HFFc6 (cell line): ENCODE measurements around the gene GAMT. TPM values are rescaled to one million over a fixed set of nuclear protein-coding genes. Genes with fewer than 3 reads are reported as not detected.

Source experiments
- DNase-seq: peaks from one replicate; pipeline ENCODE4 v3.0.0-alpha.2; 2018
- H3K27ac Mint-ChIP-seq: 2 replicates; pipeline ENCODE4 v1.8.0; 2020; ENCODE audit warnings: mild to moderate bottlenecking, mixed read lengths
- H3K27me3 Mint-ChIP-seq: 2 replicates; pipeline ENCODE4 v1.8.0; 2021; ENCODE audit warnings: mild to moderate bottlenecking, moderate library complexity, mixed read lengths; ENCODE audit not compliant: insufficient read depth
- H3K36me3 Mint-ChIP-seq: 2 replicates; pipeline ENCODE4 v1.8.0; 2021; ENCODE audit warnings: low read depth, mixed read lengths
- H3K4me1 Mint-ChIP-seq: 2 replicates; pipeline ENCODE4 v1.8.0; 2020; ENCODE audit warnings: low read depth, mixed read lengths
- H3K4me3 Mint-ChIP-seq: 2 replicates; pipeline ENCODE4 v1.8.0; 2020; ENCODE audit warnings: mild to moderate bottlenecking, moderate library complexity, mixed read lengths
- H3K9me3 Mint-ChIP-seq: 2 replicates; pipeline ENCODE4 v1.8.0; 2020; ENCODE audit warnings: mild to moderate bottlenecking, mixed read lengths
- total RNA-seq, 6 experiments: library from RNA; stranded (reverse); fragmentation: NEBNext Ultra II Directional; extraction: Animal tissue kit (Norgen Biotek cat#: 25700); gene quantifications; 2 replicates in 1 of 6; 3 replicates in 5 of 6; pipeline ENCODE4 v1.2.3, GENCODE V29; 2021
- TF ChIP-seq, protein P1 (sequence below): fragments of 200-600 bp; sonication (generic); IDR thresholded peaks from 2 replicates; pipeline ENCODE4 v1.5.0; 2021; ENCODE audit warnings: antibody characterized with exemption, mild to moderate bottlenecking

Gene GAMT
- total RNA-seq, 6 experiments from 2014 or later, result 55.2 to 71.3 (median 67.7) TPM

DNA sequence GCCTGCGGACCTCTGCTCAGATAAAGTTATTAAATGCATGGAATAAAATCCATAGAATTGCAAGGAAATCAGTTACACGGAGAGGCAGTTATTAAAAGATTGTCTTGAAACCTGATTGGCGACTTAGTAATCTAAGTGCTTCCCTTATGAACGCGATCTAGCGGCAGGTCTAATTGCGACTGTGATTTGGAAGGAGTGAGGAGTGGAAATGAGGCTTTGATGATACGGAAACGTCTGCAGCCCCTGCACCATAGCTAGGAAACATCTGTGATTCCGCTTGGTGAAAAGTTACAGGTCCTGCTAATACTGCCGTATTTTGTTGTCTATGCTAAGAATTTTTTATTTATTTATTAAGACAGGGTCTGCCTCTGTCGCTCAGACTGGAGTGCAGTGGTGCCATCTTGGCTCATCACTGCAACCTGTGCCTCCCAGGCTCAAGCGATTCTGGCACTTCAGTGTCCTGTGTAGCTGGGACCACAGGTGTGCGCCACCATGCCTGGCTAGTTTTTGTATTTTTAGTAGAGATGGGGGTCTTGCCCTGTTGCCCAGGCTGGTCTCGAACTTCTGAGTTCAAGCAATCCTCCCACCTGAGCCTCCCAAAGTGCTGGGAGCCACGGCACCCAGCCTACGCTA is 16.7 kb downstream of the GAMT start:
- no peak for DNase-seq
- peaks cover 7% of the 10 kb centered on the region; the same call in 1 of the 2 replicates for H3K4me1 Mint-ChIP-seq
- TF ChIP-seq, protein P1, sequence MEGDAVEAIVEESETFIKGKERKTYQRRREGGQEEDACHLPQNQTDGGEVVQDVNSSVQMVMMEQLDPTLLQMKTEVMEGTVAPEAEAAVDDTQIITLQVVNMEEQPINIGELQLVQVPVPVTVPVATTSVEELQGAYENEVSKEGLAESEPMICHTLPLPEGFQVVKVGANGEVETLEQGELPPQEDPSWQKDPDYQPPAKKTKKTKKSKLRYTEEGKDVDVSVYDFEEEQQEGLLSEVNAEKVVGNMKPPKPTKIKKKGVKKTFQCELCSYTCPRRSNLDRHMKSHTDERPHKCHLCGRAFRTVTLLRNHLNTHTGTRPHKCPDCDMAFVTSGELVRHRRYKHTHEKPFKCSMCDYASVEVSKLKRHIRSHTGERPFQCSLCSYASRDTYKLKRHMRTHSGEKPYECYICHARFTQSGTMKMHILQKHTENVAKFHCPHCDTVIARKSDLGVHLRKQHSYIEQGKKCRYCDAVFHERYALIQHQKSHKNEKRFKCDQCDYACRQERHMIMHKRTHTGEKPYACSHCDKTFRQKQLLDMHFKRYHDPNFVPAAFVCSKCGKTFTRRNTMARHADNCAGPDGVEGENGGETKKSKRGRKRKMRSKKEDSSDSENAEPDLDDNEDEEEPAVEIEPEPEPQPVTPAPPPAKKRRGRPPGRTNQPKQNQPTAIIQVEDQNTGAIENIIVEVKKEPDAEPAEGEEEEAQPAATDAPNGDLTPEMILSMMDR, result no peak
- H3K27ac Mint-ChIP-seq, result peak overlapping the region; percentile 40
- H3K27me3 Mint-ChIP-seq, result peaks cover 8% of the 10 kb centered on the region
- H3K9me3 Mint-ChIP-seq, result peaks cover 4% of the 10 kb centered on the region; the same call in 1 of the 2 replicates
- peaks cover 10% of the 10 kb centered on the region for H3K36me3 Mint-ChIP-seq
- H3K4me3 Mint-ChIP-seq, result peak overlapping the region; percentile 90

DNA sequence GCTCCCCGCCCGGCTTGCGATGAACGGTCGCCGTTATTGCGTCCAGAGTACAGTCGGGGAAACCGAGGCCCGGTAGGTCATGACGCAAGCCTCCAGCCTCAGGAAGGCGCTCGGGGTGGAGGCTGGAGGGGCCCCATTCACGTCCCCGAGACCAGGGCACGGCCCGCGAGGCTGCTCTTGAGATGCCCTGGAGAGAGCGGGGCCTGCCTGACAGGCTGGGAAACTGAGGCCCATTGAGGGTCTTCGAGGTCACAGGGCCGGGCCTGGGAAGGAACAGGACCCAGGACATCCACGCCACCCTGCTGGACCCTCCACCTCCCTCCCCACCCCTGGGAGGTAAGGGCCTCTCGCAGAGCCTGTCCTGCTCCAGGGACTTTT is 17.3 kb downstream of the GAMT start:
- Mint-ChIP-seq H3K4me1 (peaks cover 7% of the 10 kb centered on the region; the same call in 1 of the 2 replicates), H3K27ac (peak overlapping the region; percentile 40), H3K9me3 (peaks cover 4% of the 10 kb centered on the region; the same call in 1 of the 2 replicates), H3K4me3 (peak overlapping the region; percentile 90), H3K36me3 (peaks cover 5% of the 10 kb centered on the region), H3K27me3 (peaks cover 8% of the 10 kb centered on the region)
- DNase-seq, result no peak
- TF ChIP-seq, protein P1, result no peak

DNA sequence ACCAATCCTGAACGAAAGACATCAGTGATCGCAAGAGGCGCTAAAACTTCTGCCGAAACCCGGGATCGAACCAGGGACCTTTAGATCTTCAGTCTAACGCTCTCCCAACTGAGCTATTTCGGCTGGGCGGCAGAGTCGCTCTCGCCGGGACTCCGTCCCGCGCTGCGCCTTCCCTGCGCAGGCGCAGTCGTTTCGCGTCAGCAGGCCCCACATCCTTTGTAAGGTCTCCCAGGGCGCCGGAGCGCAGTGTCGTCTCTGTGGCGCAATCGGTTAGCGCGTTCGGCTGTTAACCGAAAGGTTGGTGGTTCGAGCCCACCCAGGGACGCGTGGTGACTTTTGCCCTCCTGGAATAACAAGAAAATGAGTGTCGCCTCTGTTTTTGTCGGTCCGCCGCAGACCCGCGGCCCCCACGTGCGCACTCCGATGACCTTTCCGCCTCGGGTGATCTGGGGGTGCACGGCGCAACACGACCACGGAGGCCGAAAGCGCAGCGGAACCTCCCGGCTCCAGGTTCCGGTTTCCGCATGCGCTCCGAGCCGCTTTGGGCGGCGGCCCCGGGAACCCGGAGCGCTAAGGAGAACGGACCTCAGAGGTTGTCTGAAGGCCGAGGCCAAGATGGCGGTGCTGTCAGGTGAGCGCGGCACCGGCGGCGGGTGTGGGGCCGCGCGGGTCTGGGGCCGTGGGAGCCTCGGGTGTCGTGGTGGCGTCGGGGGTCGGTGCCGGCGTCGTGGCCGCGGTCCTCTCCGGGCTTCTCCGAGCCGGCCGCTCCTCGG is 17.8 kb downstream of the GAMT start, which contains the start of gene NDUFS7:
NDUFS7 (plus strand) TSS at position 596 of the 773 bp plus-strand sequence; CDS start at position 616, 20 bp downstream.
- H3K4me1 Mint-ChIP-seq, result peaks cover 7% of the 10 kb centered on the region; the same call in 1 of the 2 replicates
- DNase-seq, result peak; percentile 89
- peaks cover 4% of the 10 kb centered on the region; the same call in 1 of the 2 replicates for H3K9me3 Mint-ChIP-seq
- H3K27ac Mint-ChIP-seq, result peak within 1 kb of the TSS; percentile 88
- peaks cover 8% of the 10 kb centered on the region for H3K27me3 Mint-ChIP-seq
- no peaks in the 10 kb centered on the region for H3K36me3 Mint-ChIP-seq
- peak within 1 kb of the TSS; percentile 90 for H3K4me3 Mint-ChIP-seq
- TF ChIP-seq, protein P1, result no peak

DNA sequence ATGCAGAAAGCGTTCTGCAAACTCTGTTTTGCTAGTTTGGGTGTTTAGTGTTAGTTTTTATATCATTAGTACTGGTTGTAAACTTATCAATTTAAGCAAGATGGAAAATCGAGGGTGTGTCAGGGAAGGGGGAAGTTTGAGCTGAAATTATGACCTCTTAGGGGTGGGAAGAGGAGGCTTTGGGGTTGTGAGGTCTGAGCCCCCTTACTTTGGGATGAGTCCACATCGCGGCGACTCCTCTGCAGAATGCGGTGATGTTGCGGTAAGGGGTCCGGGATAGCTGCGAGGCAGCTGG is 18.4 kb downstream of the GAMT start:
- H3K4me3 Mint-ChIP-seq, result peak overlapping the region; percentile 90
- DNase-seq, result peak; percentile 82
- peaks cover 9% of the 10 kb centered on the region for H3K27me3 Mint-ChIP-seq
- H3K36me3 Mint-ChIP-seq, result no peaks in the 10 kb centered on the region
- TF ChIP-seq, protein P1, result no peak
- H3K9me3 Mint-ChIP-seq, result peaks cover 4% of the 10 kb centered on the region; the same call in 1 of the 2 replicates
- H3K4me1 Mint-ChIP-seq, result peaks cover 7% of the 10 kb centered on the region; the same call in 1 of the 2 replicates
- peak overlapping the region; percentile 88 for H3K27ac Mint-ChIP-seq

DNA sequence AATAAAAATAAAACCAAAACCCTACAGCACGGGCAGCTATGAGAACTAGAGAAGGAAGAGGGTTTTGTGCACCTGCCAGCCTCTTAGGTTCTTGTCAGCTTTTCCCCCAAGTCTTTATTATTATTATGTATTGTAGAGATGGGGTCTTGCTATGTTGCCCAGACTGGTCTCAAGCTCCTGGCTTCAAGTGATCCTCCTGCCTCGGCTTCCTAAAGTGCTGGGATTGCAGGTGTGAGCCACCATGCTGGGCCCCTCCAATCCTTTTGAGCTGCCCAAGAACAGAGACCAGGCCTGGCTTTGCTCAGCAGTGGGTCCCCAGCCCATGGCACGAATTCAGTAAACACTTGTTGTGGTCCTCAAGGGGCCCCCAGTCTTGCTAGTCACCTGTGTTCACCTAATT is 19.1 kb downstream of the GAMT start:
- TF ChIP-seq, protein P1, result no peak
- DNase-seq, result no peak
- peaks cover 9% of the 10 kb centered on the region for H3K27me3 Mint-ChIP-seq
- H3K9me3 Mint-ChIP-seq, result peaks cover 4% of the 10 kb centered on the region; the same call in 1 of the 2 replicates
- no peak overlapping the region for H3K27ac Mint-ChIP-seq
- no peak overlapping the region for H3K4me3 Mint-ChIP-seq
- peaks cover 7% of the 10 kb centered on the region; the same call in 1 of the 2 replicates for H3K4me1 Mint-ChIP-seq
- H3K36me3 Mint-ChIP-seq, result no peaks in the 10 kb centered on the region
